RKO (cell line): ENCODE data around the gene EMC8.
"Not testable (repeated sequence)": the region's sequence is repeated elsewhere in the genome, so short reads cannot be mapped to it uniquely, and the experiment has no call there.

Experiments
- DNase-seq: peaks from one replicate; pipeline ENCODE4 v3.0.0-alpha.2; 2016; ENCODE audit warnings: low spot score

The EMC8 gene

GRCh38 chr16:85812811-85813700 lies 13.7 kb upstream of the EMC8 start:
- no peak for DNase-seq

GRCh38 chr16:85812031-85812807 lies 12.9 kb upstream of the EMC8 start:
- no peak for DNase-seq

GRCh38 chr16:85810742-85811115 lies 11.4 kb upstream of the EMC8 start:
- no peak for DNase-seq

DNA sequence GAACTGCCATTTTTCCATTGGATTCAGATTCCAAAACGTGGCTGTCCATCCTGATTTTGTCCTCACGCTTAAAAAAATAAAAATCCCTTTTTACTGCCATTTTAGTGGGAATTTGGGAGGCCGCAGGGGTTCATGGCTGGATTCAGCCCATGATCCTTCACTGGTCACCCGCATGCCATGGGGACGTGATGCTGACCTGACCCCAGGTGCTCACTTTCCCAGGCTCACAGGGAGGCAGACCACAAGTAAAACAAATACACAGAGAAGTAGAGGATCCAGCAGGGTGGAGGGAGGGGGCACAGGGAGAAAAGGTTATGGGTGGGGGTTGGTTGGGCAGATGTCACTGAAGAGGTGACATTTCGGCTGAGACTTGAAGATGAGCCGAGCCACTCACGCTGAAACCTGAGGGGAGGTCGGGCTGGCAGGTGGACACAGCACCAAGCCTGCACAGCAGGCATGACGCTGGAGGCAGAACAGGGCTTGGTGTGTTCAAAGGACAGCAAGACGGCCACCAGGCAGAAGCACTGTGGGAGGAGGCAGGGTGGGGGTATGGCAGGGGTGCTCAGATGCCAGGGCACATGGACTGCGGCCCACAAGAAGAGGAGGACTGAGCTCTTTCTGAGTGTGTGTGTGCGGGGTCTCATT lies 10.9 kb upstream of the EMC8 start:
- no peak for DNase-seq

GRCh38 chr16:85809645-85810044 lies 10.3 kb upstream of the EMC8 start:
- DNase-seq = no peak

DNA sequence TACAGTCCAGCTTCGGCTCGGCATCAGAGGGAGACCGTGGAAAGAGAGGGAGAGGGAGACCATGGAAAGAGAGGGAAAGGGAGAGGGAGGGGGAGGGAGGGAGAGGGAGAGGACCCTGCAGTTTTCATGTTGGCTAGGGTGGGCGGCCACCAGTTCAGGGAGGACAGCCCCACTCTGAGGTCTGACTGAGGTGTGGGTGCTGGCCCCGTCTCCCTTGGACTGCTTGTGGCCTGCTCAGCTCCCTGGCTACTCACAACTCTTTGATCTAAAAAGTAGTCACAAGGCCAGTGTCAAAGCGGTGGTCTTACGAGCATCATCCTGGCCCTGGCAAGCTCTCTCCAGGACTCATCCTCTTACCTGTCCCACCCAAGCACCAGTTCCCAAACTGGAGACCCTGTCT lies 9.6 kb upstream of the EMC8 start:
- DNase-seq = no peak

DNA sequence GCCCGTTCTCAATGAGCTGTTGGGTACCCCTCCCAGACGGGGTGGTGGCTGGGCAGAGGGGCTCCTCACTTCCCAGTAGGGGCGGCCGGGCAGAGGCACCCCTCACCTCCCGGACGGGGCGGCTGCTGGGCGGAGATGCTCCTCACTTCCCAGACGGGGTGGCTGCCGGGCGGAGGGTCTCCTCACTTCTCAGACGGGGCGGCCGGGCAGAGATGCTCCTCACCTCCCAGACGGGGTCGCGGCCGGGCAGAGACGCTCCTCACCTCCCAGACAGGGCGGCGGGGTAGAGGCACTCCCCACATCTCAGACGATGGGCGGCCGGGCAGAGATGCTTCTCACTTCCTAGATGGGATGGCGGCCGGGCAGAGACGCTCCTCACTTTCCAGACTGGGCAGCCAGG lies 8.8 kb upstream of the EMC8 start:
- not testable (repeated sequence) for DNase-seq

DNA sequence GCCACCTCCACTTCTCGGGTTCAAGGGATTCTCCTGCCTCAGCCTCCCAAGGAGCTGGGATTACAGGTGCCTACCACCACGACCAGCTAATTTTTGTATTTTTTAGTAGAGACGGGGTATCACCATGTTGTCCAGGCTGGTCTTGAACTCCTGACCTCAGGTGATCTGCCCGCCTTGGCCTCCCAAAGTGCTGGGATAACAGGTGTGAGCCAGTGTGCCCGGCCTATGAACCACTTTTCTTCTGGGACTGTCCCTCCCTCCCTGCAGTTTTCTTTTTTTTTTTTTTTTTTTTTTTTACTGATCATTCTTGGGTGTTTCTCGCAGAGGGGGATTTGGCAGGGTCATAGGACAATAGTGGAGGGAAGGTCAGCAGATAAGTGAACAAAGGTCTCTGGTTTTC lies 8.0 kb upstream of the EMC8 start:
- DNase-seq = not testable (repeated sequence)

DNA sequence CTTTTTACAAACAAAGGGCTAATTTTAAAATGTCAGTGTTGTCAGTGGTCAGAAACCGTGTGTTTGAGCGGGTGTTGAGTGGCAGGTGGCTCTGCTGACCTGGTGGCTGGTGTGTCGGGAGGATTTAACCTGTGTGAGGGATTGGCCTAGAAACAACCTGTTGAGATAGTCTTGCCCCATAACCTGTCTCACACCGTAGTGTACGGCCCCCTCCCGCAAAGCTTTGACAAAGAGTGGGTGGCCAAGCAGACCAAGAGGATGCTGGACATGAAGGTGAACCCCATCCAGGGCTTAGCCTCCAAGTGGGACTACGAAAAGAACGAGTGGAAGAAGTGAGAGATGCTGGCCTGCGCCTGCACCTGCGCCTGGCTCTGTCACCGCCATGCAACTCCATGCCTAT lies 7.2 kb upstream of the EMC8 start:
- DNase-seq = no peak

DNA sequence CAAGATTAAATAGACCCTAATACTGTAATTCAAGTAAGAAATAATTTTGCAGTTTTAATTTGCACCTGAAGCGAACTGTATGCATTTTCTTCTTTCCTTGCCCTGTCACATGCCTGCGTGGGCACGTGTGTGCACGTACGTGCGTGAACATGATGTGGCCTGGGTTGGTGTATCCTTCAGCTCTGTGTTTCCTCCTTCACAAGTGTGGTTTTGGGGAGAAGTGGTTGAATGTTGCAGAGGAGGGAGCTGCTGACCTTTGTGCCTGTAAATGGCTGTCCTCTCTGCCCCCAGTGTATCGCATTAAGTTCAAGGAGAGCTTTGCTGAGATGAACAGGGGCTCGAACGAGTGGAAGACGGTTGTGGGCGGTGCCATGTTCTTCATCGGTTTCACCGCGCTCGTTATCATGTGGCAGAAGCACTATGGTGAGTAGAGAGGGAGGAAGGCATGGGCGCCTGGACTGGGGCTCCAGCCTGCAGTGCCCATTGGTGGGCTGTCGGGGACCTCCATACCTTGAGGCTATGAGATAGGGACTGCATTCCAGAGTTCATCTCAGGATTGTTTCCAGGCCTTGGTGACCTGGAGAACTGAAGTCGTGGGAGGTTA lies 6.2 kb upstream of the EMC8 start:
- no peak for DNase-seq

GRCh38 chr16:85803570-85803969 lies 4.2 kb upstream of the EMC8 start:
- DNase-seq = no peak

GRCh38 chr16:85800321-85800669 lies 951 bp upstream of the EMC8 start:
- peak; percentile 49 for DNase-seq

- DNase-seq = peak; percentile 53
Measured at GRCh38 chr16:85798901-85799496, 345 bp downstream of the EMC8 start.

DNA sequence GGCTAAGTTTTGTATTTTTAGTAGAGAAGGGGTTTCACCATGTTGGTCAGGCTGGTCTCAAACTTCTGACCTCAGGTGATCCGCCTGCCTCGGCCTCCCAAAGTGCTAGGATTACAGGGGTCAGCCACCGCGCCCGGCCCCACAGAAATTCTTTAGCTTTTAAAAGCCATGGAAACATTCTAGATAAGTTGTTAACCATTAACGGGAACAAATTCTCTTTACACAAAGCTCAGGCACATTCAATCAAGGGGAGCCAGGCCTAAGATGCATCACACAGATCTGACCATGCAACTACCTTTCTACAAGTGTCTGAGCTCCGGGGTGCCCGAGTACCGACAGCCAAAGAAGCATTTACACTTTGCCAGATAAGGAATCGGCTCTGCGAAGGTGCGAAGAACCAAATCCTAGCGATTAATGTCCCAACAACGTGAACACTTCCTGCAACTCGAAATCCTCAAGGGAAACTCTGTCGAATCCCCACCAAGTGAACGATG lies 1.0 kb downstream of the EMC8 start:
- DNase-seq = peak; percentile 31

- DNase-seq = no peak
Measured at GRCh38 chr16:85796599-85796998, 2.7 kb downstream of the EMC8 start.

DNA sequence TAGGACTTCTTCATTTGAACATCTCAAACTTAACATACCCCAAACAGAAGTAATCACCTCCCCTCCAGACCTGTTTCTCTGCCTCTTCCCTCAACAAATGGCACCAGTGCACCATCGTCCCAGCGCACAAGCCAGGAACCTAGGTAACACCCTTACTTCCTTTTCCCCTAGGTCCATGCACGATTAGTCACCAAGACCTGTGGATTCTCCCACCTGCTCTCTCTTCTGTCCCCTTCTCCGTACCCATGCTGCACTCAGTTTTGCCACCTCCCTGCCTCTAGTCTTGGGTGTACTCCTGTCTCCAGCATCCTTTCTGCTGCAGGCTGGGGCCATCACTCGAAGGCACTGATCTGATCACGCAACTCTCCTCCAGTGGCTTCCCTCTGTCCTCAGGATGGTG lies 3.2 kb downstream of the EMC8 start:
- no peak for DNase-seq

DNA sequence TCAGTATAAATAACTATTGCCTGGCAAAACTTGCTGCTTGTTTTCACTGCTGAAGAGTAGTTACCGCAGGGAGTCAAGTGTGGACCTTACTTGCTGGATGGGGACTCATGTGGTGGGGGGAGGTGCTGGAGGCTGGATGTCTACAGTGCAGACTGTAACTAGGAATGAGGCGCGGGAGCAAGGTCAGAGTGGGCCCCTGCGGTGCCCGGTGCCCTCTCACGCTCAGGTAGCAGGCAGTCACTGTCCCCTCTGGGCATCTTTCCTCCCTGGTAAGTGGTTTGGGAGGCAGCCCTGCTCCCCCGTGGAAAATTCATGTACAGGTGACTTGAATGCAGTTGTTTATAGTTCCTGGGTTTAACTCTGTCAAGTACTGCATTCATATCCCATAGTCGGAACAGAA lies 4.6 kb downstream of the EMC8 start:
- DNase-seq = no peak

DNA sequence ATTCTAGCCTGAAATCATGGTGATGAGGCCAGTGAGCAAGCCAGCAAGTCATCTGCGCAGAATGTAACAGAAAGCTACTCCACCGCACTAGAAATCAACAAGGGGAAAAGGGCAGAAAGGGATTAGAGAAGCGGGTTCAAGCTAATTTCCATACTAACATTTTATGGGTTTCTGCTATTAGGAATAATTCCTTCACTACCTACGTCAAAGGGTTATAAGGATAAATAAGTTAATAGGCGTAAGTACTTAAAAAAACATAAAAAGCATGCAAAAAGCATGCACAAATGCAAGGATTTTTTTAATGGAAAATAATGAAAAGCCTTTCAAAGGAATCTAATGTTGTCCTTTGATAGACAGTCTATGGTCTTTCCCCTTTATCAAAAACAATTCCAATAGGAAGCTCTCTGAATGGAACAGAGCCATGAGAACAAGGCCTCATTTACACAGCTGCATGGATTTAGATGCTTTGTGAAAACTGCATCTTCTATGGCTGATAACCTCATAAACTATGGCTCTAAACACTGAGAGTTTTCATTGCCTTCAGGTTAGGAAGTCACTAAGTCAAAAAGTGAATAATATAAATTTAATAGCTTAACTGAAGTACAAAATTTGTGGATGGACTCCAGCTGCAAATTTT lies 5.6 kb downstream of the EMC8 start:
- DNase-seq = no peak

DNA sequence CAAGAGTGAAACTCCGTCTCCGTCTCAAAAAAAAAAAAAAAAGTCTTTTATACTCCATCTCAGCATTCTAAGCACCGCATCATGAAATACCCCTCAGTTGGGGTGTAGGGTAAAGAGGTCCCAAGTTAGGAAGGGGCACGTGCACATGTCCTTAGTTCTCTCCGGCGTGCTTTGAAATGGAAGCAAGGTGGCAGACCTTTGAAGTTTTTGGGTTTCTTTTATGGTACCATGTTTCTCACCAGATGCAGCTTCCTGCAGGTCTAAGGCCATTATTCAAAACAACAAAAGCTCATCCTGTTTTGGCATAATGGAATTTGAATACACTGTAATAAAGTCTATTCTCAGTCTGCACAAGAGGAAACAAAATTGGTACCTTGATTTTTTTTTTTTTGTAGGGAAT lies 9.6 kb downstream of the EMC8 start:
- no peak for DNase-seq

GRCh38 chr16:85788819-85789218 lies 10.5 kb downstream of the EMC8 start:
- DNase-seq = no peak

- DNase-seq = no peak
Measured at GRCh38 chr16:85785927-85786326, 13.4 kb downstream of the EMC8 start.

GRCh38 chr16:85784813-85785212 lies 14.5 kb downstream of the EMC8 start:
- no peak for DNase-seq
